MCF 10A (cell line): ENCODE measurements around the gene STX1B. TPM values are rescaled to one million over a fixed set of nuclear protein-coding genes. Genes with fewer than 3 reads are reported as not detected.

Source experiments
- BruUV-seq: library from RNA; stranded (reverse); fragments of 400-500 nt; replicated peaks from 2 replicates; lab custom pipeline; 2021; lab: Mats Ljungman, UMichigan
- CTCF ChIA-PET: fragments of 300-600 bp; sonication (Branson Sonifier 250); formaldehyde crosslinking; extraction: SDS; loops from one replicate; lab custom pipeline; 2021; ENCODE audit warnings: antibody characterized with exemption, inconsistent platforms; lab: Yijun Ruan, JAX
- POLR2A ChIA-PET: fragments of 300-600, 350-650 bp; sonication (Branson Sonifier 250); formaldehyde crosslinking; extraction: SDS; loops from one replicate; lab custom pipeline; 2020; ENCODE audit warnings: antibody characterized with exemption, inconsistent platforms; lab: Yijun Ruan, JAX
- DNase-seq: peaks from one replicate; pipeline ENCODE4 v3.0.0-alpha.2; 2018; ENCODE audit not compliant: unreplicated experiment
- H3K27ac Mint-ChIP-seq: one replicate; pipeline ENCODE4 v1.8.0; 2022; ENCODE audit warnings: mild to moderate bottlenecking, low read depth, mixed read lengths; ENCODE audit not compliant: unreplicated experiment
- H3K27me3 Mint-ChIP-seq: one replicate; pipeline ENCODE4 v1.8.0; 2022; ENCODE audit warnings: mixed read lengths; ENCODE audit not compliant: insufficient read depth, unreplicated experiment
- H3K36me3 Mint-ChIP-seq: one replicate; pipeline ENCODE4 v1.8.0; 2022; ENCODE audit warnings: mild to moderate bottlenecking, moderate library complexity, mixed read lengths; ENCODE audit not compliant: insufficient read depth, unreplicated experiment
- H3K4me1 Mint-ChIP-seq: one replicate; pipeline ENCODE4 v1.8.0; 2022; ENCODE audit warnings: mixed read lengths; ENCODE audit not compliant: insufficient read depth, unreplicated experiment
- H3K4me3 Mint-ChIP-seq: one replicate; pipeline ENCODE4 v1.8.0; 2022; ENCODE audit warnings: mild to moderate bottlenecking, moderate library complexity, mixed read lengths; ENCODE audit not compliant: unreplicated experiment
- H3K9me3 Mint-ChIP-seq: one replicate; pipeline ENCODE4 v1.8.0; 2022; ENCODE audit warnings: mixed read lengths; ENCODE audit not compliant: unreplicated experiment
- CTCF ChIP-seq: fragments of 200-600 bp; IDR thresholded peaks from one replicate; pipeline ENCODE4 v1.8.0; 2022; ENCODE audit warnings: antibody characterized with exemption, mild to moderate bottlenecking; ENCODE audit not compliant: unreplicated experiment
- intact Hi-C: fragments of 100-400 bp; cut with micrococcal nuclease; formaldehyde crosslinking; loops from 2 replicates; pipeline ENCODE4 v1.14.1; 2022
- total RNA-seq: library from RNA; stranded (reverse); gene quantifications from 2 replicates; pipeline ENCODE4 v1.2.3, GENCODE V29; 2022

STX1B gene
- total RNA-seq, 1 experiment from 2014 or later, result 0.42 TPM

GRCh38 chr16:30963925-30964511 lies 46.4 kb downstream of the STX1B start:
- H3K4me1 Mint-ChIP-seq, result peaks cover 12% of the 10 kb centered on the region

DNA sequence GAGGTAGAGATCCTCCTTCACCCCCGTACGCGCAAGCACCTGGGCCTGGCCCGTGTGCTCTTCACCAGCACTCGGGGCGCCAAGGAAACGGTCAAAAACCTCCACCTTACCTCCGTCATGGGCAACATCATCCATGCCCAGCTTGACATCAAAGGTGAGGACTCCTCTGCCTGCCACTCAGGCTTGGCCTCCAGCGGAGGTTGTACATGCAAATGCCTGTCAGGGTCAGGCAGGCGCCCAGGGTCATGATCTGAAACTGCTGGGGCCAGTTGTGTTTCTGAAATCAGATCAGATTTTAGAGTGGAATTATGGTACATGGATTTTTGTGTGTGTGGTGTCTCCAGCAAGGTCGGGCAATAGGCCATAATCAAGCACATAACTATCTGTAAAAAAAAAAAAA lies 49.1 kb downstream of the STX1B start:
- Mint-ChIP-seq H3K36me3 (peaks cover 90% of the 10 kb centered on the region), H3K9me3 (no peaks in the 10 kb centered on the region), H3K4me1 (peaks cover 20% of the 10 kb centered on the region), H3K27ac (no peak overlapping the region), H3K27me3 (no peaks in the 10 kb centered on the region), H3K4me3 (no peak overlapping the region)
- no peak for TF ChIP-seq CTCF
- DNase-seq, result no peak
- no TSS peak for BruUV-seq
- ChIA-PET CTCF (no interaction called here), POLR2A (interaction anchor here (0.6 kb wide), 1 partner anchor 250 kb away, joined by 3 read pairs; no protein-coding TSS in a partner anchor)
- intact Hi-C loops, result no loop called here

More at GRCh38 chr16:30963925-30964511, 46.4 kb downstream of the STX1B start:
- CTCF ChIA-PET, result interaction anchor here (1.1 to 1.5 kb wide), 2 partner anchors 10 to 20 kb away, joined by 3 to 5 read pairs; no protein-coding TSS in a partner anchor
- BruUV-seq, result no TSS peak
- H3K27ac Mint-ChIP-seq, result no peak overlapping the region
- H3K9me3 Mint-ChIP-seq, result no peaks in the 10 kb centered on the region
- no peak for DNase-seq
- TF ChIP-seq CTCF, result no peak
- POLR2A ChIA-PET, result no interaction called here
- H3K4me3 Mint-ChIP-seq, result no peak overlapping the region
- H3K27me3 Mint-ChIP-seq, result no peaks in the 10 kb centered on the region
- H3K36me3 Mint-ChIP-seq, result peaks cover 96% of the 10 kb centered on the region
- intact Hi-C loops, result no loop called here

DNA sequence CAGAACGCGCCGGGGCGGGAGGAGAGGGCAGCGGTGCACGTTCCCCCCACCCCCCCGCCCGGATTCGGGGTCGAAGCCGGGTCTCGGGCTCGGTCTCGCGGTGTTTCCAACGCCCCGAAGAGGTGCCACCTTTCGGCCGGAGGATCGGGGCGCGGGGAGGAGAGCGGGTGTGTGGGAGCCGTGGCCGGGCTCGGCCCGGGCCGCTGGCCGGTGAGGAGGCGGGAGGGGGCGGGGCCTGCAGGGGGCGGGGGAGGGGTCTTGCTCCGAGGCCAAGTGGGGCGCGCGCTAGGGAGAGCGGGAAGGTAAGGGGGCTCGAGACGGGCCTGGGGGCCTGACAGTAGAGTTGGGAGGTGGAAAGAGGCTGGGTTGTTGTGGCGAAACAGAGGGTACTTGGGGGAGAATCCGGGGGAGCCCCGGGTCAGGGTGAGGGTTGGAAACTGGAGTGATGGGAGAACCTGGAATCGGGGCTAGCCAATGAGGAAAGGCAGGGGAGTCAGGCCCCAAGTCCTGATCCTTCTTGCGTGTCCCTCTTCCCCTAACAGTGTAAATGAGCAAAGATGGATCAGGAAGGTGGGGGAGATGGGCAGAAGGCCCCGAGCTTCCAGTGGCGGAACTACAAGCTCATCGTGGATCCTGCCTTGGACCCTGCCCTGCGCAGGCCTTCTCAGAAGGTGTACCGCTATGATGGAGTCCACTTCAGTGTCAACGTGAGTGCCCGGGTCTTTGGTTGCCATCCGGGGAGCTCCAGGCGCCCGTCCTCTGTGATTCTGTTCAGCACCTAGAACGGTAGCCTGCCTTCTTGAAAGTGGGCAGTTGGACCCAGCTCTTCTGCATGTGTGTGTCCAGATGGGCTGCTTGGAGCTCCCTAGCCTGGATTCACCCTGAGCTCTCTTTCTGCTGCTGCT lies 52.0 kb downstream of the STX1B start:
- no peaks in the 10 kb centered on the region for H3K9me3 Mint-ChIP-seq
- no peak for TF ChIP-seq CTCF
- intact Hi-C loops, result no loop called here
- H3K4me1 Mint-ChIP-seq, result peaks cover 20% of the 10 kb centered on the region
- no TSS peak for BruUV-seq
- peak; percentile 47 for DNase-seq
- ChIA-PET CTCF (interaction anchor here (0.6 to 1.1 kb wide), 6 partner anchors 27 to 477 kb away, joined by 3 to 7 read pairs (median 4); partner anchors contain the start of gene HSD3B7), POLR2A (interaction anchor here (0.6 to 1.6 kb wide), 10 partner anchors 8 to 502 kb away, joined by 3 to 8 read pairs (median 4); partner anchors contain the start of genes ORAI3, STX4, ZNF646 and ZNF668)
- H3K27me3 Mint-ChIP-seq, result no peaks in the 10 kb centered on the region
- H3K36me3 Mint-ChIP-seq, result peaks cover 65% of the 10 kb centered on the region
- peak overlapping the region; percentile 90 for H3K4me3 Mint-ChIP-seq
- H3K27ac Mint-ChIP-seq, result peak overlapping the region; percentile 92
